Mesothelial cell of epicardium (in vitro differentiated cells): Measurements from ENCODE around the gene SLC38A6. TPM values are rescaled to one million over a fixed set of nuclear protein-coding genes. Genes with fewer than 3 reads are reported as not detected.

Source experiments
- DNase-seq, 2 experiments: peaks; one replicate each; pipeline ENCODE4 v3.0.0; 2021; ENCODE audit warnings: low spot score in 2 of 2; ENCODE audit not compliant: unreplicated experiment in 2 of 2
- H3K27ac Mint-ChIP-seq: 2 replicates; pipeline ENCODE4 v1.8.0; 2021; ENCODE audit warnings: mixed read lengths
- H3K27me3 Mint-ChIP-seq: 2 replicates; pipeline ENCODE4 v1.8.0; 2021; ENCODE audit warnings: low read depth, mixed read lengths
- H3K36me3 Mint-ChIP-seq: 2 replicates; pipeline ENCODE4 v1.8.0; 2021; ENCODE audit warnings: mixed read lengths
- H3K4me1 Mint-ChIP-seq: 2 replicates; pipeline ENCODE4 v1.8.0; 2021; ENCODE audit warnings: mixed read lengths
- H3K4me3 Mint-ChIP-seq: 2 replicates; pipeline ENCODE4 v1.8.0; 2021; ENCODE audit warnings: mild to moderate bottlenecking, moderate library complexity, mixed read lengths
- H3K9me3 Mint-ChIP-seq: 2 replicates; pipeline ENCODE4 v1.8.0; 2021; ENCODE audit warnings: mixed read lengths
- total RNA-seq: library from RNA; stranded (reverse); gene quantifications from 3 replicates; pipeline ENCODE4 v1.2.1, GENCODE V29; 2021
- TF ChIP-seq, protein P1 (sequence below): fragments of 200-600 bp; sonication (generic); IDR thresholded peaks from one replicate; pipeline ENCODE4 v1.5.0; 2021; ENCODE audit warnings: antibody characterized with exemption; ENCODE audit not compliant: unreplicated experiment

The SLC38A6 gene
- total RNA-seq, 1 donor from 2014 or later = 17.1 TPM

DNA sequence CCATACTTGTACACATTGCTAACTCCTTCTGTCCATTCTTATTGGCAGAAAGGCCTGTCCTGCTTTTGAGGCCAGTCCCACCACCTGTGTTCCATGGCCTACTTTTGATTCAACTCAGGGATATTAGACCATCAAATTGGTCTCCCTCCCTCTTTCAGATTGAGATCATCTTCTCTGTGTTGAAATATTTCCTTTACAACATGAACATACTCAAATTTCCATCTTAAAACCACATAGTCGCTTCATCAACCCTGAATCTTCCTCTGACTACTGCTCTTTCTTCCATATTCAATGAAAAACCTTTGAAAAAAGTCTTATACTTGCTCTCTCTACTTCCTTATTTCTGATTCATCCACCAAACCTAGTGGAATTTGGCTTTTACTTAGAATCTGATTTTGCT lies 35.1 kb upstream of the SLC38A6 start:
- TF ChIP-seq, protein P1, sequence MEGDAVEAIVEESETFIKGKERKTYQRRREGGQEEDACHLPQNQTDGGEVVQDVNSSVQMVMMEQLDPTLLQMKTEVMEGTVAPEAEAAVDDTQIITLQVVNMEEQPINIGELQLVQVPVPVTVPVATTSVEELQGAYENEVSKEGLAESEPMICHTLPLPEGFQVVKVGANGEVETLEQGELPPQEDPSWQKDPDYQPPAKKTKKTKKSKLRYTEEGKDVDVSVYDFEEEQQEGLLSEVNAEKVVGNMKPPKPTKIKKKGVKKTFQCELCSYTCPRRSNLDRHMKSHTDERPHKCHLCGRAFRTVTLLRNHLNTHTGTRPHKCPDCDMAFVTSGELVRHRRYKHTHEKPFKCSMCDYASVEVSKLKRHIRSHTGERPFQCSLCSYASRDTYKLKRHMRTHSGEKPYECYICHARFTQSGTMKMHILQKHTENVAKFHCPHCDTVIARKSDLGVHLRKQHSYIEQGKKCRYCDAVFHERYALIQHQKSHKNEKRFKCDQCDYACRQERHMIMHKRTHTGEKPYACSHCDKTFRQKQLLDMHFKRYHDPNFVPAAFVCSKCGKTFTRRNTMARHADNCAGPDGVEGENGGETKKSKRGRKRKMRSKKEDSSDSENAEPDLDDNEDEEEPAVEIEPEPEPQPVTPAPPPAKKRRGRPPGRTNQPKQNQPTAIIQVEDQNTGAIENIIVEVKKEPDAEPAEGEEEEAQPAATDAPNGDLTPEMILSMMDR = no peak
- DNase-seq = no peak
- peaks cover 10% of the 10 kb centered on the region for H3K36me3 Mint-ChIP-seq
- no peak overlapping the region for H3K4me3 Mint-ChIP-seq
- no peak overlapping the region for H3K27ac Mint-ChIP-seq
- peaks cover 15% of the 10 kb centered on the region for H3K4me1 Mint-ChIP-seq
- H3K9me3 Mint-ChIP-seq = no peaks in the 10 kb centered on the region
- no peaks in the 10 kb centered on the region for H3K27me3 Mint-ChIP-seq

DNA sequence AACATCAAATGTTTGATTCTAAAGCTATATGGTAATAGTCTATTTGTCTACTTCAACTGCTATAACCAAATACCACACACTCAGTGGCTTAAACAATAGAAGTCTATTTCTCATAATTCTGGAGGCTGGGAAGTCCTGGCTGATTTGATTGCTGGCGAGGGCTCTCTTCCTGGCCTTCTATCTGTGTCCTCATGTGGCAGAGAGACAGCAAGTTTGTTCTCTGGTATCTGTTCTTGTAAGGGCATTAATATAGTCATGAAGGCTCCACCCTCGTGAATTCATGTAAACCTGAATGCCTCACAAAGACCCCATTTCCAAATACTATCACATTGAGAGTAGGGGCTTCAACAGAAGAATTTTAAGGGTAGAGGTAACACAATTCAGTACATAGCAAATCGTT lies 34.3 kb upstream of the SLC38A6 start:
- Mint-ChIP-seq H3K9me3 (no peaks in the 10 kb centered on the region), H3K27ac (no peak overlapping the region), H3K36me3 (peaks cover 6% of the 10 kb centered on the region), H3K4me1 (peaks cover 15% of the 10 kb centered on the region), H3K27me3 (no peaks in the 10 kb centered on the region), H3K4me3 (no peak overlapping the region)
- no peak for DNase-seq
- TF ChIP-seq, protein P1 = no peak

GRCh38 chr14:60951776-60952435 lies 29.1 kb upstream of the SLC38A6 start:
- Mint-ChIP-seq H3K36me3 (peaks cover 25% of the 10 kb centered on the region), H3K27ac (no peak overlapping the region), H3K4me3 (no peak overlapping the region), H3K4me1 (no peaks in the 10 kb centered on the region), H3K27me3 (no peaks in the 10 kb centered on the region), H3K9me3 (peaks cover 14% of the 10 kb centered on the region)
- no peak for DNase-seq
- TF ChIP-seq, protein P1 = no peak

DNA sequence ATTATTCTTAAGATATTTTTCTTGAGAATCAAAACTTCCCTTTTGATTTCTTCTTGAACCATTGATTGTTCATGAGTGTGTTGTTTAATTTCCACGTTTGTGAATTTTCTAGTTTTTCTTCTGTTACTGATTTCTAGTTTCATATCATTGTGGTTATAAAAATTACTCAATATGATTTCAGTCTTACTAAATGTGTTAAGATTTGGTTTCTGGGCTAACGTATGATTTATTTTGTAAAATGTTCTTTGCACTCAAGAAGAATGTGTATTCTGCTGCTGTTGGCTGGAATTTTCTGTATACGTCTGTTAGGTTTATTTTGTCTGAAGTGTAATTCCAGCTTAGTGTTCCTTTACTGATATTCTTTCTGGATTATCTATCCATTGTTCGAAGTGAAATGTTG lies 24.8 kb upstream of the SLC38A6 start:
- DNase-seq = no peak
- H3K27ac Mint-ChIP-seq = no peak overlapping the region
- peaks cover 60% of the 10 kb centered on the region for H3K36me3 Mint-ChIP-seq
- TF ChIP-seq, protein P1 = no peak
- H3K9me3 Mint-ChIP-seq = peaks cover 39% of the 10 kb centered on the region
- H3K4me3 Mint-ChIP-seq = no peak overlapping the region
- H3K4me1 Mint-ChIP-seq = no peaks in the 10 kb centered on the region
- no peaks in the 10 kb centered on the region for H3K27me3 Mint-ChIP-seq

DNA sequence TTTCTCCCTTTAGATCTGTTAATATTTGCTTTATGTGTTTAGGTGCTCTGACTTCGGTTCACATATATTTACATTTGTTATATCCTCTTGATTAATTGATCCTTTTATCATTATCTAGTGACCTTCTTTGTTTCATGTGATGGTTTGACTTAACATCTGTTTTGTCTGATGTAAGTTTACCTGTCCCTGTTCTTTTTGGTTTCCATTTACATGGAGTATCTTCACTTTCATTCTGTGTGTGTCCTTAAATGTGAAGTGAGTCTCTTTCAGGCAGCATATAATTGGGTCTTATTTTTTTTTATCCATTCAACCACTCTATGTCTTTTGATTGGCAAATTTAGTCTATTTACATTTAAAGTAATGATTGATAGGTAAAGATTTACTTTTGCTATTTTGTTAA lies 24.4 kb upstream of the SLC38A6 start:
- peaks cover 39% of the 10 kb centered on the region for H3K9me3 Mint-ChIP-seq

More for the DNA sequence above, 24.4 kb upstream of the SLC38A6 start:
- Mint-ChIP-seq H3K4me1 (no peaks in the 10 kb centered on the region), H3K36me3 (peaks cover 61% of the 10 kb centered on the region), H3K4me3 (no peak overlapping the region), H3K27me3 (no peaks in the 10 kb centered on the region), H3K27ac (no peak overlapping the region)
- TF ChIP-seq, protein P1 = no peak
- DNase-seq = no peak
